Gastroesophageal sphincter (tissue), 3 donors: ENCODE data around the gene HNRNPA3.

Experiments
- EP300 ChIP-seq: sonication (generic); formaldehyde crosslinking; IDR thresholded peaks from one replicate; pipeline ENCODE4 v1.6.1; 2017; ENCODE audit warnings: antibody characterized with exemption, mild to moderate bottlenecking
- POLR2A ChIP-seq, 2 donors: fragments of 450-650 bp; IDR thresholded peaks; one replicate each; pipeline ENCODE4 v1.6.1; 2017; ENCODE audit warnings: antibody characterized with exemption in 2 of 2, mild to moderate bottlenecking in 2 of 2, moderate library complexity in 1 of 2
- POLR2AphosphoS5 ChIP-seq: sonication (generic); formaldehyde crosslinking; IDR thresholded peaks from one replicate; pipeline ENCODE4 v1.6.1; 2017; ENCODE audit warnings: antibody characterized with exemption
- TF ChIP-seq, protein P1 (sequence below), 4 experiments: fragments of 200-600 bp in 2 of 4; fragments of 450-650 bp in 2 of 4; sonication (generic) in 1 of 4; IDR thresholded peaks; one replicate each; pipeline ENCODE4 v1.5.1; 2017 to 2019; ENCODE audit warnings: antibody characterized with exemption in 4 of 4, mild to moderate bottlenecking in 2 of 4, moderate library complexity in 2 of 4

DNA sequence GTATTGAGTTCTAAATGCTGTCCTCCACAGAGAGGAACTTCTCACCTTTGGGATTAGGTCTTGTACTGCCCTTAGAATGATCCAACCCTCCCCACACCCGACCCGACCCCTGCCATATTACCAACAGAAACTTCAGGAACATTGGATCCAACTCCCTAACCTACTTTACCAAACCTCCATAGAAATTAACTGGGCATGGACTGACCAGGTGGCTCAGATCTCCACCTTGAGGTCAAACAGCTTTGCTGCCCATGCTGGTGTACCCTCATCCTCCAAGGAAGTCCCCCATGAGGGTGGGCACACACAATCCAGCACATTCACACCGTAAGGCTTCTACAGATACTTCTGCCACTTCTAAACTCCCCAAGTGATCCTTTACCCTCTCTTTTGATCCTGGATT, 30.5 kb downstream of the HNRNPA3 start:
- TF ChIP-seq, protein P1, sequence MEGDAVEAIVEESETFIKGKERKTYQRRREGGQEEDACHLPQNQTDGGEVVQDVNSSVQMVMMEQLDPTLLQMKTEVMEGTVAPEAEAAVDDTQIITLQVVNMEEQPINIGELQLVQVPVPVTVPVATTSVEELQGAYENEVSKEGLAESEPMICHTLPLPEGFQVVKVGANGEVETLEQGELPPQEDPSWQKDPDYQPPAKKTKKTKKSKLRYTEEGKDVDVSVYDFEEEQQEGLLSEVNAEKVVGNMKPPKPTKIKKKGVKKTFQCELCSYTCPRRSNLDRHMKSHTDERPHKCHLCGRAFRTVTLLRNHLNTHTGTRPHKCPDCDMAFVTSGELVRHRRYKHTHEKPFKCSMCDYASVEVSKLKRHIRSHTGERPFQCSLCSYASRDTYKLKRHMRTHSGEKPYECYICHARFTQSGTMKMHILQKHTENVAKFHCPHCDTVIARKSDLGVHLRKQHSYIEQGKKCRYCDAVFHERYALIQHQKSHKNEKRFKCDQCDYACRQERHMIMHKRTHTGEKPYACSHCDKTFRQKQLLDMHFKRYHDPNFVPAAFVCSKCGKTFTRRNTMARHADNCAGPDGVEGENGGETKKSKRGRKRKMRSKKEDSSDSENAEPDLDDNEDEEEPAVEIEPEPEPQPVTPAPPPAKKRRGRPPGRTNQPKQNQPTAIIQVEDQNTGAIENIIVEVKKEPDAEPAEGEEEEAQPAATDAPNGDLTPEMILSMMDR (IDR thresholded peaks at IDR 0.05) = no peak
- TF ChIP-seq EP300 (no peak), POLR2AphosphoS5 (no peak), POLR2A (IDR thresholded peaks at IDR 0.05) (no peak)
